RWPE1 (cell line): ENCODE results near the gene TBXA2R.
"Not testable (repeated sequence)": the region's sequence is repeated elsewhere in the genome, so short reads cannot be mapped to it uniquely, and the experiment has no call there.

ENCODE experiments used
- CTCF ChIA-PET: fragments of 350-600 bp; sonication (Branson Sonifier 250); formaldehyde crosslinking; extraction: SDS; loops from one replicate; lab custom pipeline; 2021; lab: Yijun Ruan, JAX
- POLR2A ChIA-PET: fragments of 400-600 bp; formaldehyde crosslinking; extraction: SDS; loops from one replicate; lab custom pipeline; 2020; ENCODE audit warnings: antibody characterized with exemption; ENCODE audit not compliant: low non-redundant PET; lab: Yijun Ruan, JAX
- DNase-seq: peaks from one replicate; pipeline ENCODE4 v3.0.0; 2012; ENCODE audit warnings: low spot score
- H3K27ac ChIP-seq: fragments of 450-650 bp; 2 replicates; pipeline ENCODE4 v1.5.1; 2017
- CTCF ChIP-seq: fragments of 450-650 bp; conservative IDR thresholded peaks from 2 replicates; pipeline ENCODE4 v1.5.1; 2017; ENCODE audit warnings: low read depth, mild to moderate bottlenecking

The TBXA2R gene

DNA sequence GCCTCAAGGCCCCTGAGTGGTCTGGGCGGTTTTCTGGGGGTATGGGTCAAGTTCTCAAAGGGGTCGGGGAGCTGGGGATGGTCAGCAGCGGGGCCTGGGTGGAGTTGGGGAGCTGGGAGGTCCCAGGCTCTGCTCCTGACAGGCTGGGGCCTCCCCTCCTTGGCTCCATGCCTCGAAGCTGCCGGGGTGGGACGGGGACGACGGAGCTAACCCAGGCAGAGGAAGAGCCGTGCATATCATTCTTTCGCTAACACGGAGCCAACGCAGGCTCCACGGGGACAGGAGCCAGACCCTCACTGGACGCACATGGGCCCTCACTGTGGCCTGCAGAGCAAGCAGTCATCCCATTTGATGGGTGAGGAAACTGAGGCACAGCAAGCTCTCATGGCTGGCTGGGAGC is 45.7 kb upstream of the TBXA2R start:
- no peak for DNase-seq
- ChIA-PET CTCF (interaction anchor here (0.7 kb wide), 1 partner anchor 9 kb away, joined by 3 read pairs; no protein-coding TSS in a partner anchor), POLR2A (no interaction called here)
- no peak overlapping the region for H3K27ac ChIP-seq
- no peak for TF ChIP-seq CTCF

- POLR2A ChIA-PET, result no interaction called here
These were observed 45.0 kb upstream of the TBXA2R start for GRCh38 chr19:3651684-3652083.

DNA sequence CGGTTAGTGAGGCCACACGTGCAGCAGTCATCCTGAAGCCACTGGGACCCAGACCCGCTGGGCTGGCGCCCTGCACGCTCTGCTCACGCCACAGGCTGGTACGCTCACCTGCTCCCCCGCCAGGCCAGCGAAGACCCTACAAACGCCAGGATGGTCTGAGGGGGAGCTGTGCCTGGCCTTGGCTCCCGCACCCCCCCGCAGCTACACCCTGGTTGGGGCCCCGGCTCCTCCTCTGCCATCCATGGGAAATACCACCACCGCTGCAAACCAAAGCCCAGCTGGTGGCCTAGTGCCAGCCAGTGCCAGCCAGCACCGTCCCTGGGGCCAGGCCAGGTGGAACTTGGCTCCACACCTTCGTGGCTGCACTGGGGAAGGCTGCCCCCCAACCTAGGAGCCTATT is 43.2 kb upstream of the TBXA2R start:
- ChIA-PET POLR2A (no interaction called here), CTCF (no interaction called here)
- no peak for DNase-seq
- H3K27ac ChIP-seq, result no peak overlapping the region
- no peak for TF ChIP-seq CTCF

More at GRCh38 chr19:3651684-3652083, 45.0 kb upstream of the TBXA2R start:
- DNase-seq, result no peak
- no peak overlapping the region for H3K27ac ChIP-seq
- CTCF ChIA-PET, result no interaction called here
- no peak for TF ChIP-seq CTCF

- ChIA-PET POLR2A (no interaction called here), CTCF (interaction anchor here (0.6 kb wide), 2 partner anchors 14 to 697 kb away, joined by 4 read pairs; no protein-coding TSS in a partner anchor)
- TF ChIP-seq CTCF, result no peak
- no peak for DNase-seq
- H3K27ac ChIP-seq, result no peak overlapping the region
These were observed 41.6 kb upstream of the TBXA2R start for GRCh38 chr19:3648037-3648905.

DNA sequence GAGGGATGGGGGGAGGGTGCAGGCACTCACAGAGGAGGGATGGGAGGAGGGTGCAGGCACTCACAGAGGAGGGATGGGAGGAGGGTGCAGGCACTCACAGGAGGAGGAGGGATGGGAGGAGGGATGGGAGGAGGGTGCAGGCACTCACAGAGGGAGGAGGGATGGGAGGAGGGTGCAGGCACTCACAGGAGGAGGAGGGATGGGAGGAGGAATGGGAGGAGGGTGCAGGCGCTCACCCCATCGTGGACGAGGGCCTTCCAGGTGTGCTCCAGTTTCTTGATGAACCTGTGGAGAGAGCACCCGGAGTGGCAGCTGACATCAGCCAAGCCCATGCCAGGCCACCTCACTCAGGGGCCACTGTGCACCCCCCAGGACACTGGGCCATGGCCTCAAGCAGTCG is 40.4 kb upstream of the TBXA2R start:
- CTCF ChIA-PET, result interaction anchor here (0.6 kb wide), 1 partner anchor 13 kb away, joined by 4 read pairs; no protein-coding TSS in a partner anchor
- POLR2A ChIA-PET, H3K27ac ChIP-seq, DNase-seq: not testable (repeated sequence)

DNA sequence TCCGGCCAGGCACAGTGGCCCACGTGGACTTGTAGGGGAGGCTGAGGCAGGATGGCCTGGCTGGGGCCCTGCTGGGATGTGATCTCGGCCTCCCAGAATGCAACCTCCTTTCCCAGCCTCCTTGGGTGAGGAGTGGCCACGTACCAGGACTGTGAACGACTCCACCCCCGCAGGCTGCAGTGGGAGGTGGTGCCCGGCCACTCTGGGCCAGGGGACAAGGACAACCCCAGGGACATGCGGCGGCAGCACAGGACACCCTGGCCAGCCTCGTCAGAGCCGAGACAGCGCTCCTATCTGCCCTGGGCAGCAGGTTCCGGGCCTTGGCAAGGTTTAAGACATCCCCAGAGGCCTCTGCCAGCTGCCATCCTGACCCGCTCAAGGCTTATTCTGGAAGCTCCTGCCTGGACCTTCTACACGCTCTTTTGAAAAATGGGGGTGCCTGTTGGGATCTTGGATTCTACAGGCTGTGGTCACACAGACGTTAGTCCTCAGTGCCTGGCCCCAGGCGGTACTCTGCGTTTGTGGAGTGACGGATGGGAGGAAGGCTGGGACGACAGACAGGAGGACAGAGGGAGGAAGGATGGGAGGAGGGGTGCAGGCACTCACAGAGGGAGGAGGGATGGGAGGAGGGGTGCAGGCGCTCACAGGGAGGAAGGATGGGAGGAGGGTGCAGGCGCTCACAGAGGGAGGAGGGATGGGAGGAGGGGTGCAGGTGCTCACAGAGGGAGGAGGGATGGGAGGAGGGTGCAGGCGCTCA is 39.8 kb upstream of the TBXA2R start:
- POLR2A ChIA-PET, result no interaction called here
- CTCF ChIA-PET, result no interaction called here
- 0 out of 2 replicates have a peak overlapping the region, but pooled peaks have one; percentile 16 for H3K27ac ChIP-seq
- TF ChIP-seq CTCF, result no peak
- DNase-seq, result no peak
